NT2/D1 (cell line): ENCODE results near the gene BSN.

Source experiments
- YY1 ChIP-seq: IDR thresholded peaks from 2 replicates; pipeline ENCODE4 v1.6.1; 2011; ENCODE audit not compliant: insufficient read length, insufficient read depth
- ZNF274 ChIP-seq: IDR thresholded peaks from 2 replicates; pipeline ENCODE4 v1.6.1; 2011; ENCODE audit warnings: mild to moderate bottlenecking, low read depth, low read length

DNA sequence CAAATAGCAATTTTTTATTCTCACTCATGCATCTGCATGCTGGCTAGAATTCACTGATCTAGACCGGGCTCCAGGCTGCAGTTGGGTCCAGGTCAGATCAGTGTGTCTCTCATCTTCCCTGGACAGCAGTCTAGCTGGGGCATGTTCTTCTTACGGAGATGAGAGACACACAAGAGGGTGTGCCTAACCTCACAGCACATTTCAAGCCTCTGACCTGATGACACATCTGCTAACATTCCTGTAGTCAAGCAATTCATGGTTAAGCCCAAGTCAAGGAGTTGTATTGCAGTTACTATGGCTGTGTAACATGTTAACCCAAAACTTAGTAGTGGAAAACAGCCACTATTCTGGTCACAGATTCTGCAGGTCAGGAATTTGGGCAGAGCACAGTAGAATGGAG, 13.1 kb downstream of the BSN start:
- no peak for TF ChIP-seq YY1
- no peak for TF ChIP-seq ZNF274
